K562 (cell line): ENCODE results near the gene HSPA1L. TPM values are rescaled to one million over a fixed set of nuclear protein-coding genes. Genes with fewer than 3 reads are reported as not detected.
A peak's percentile ranks its signal among the peaks of the same experiment; 100 is the strongest.

Experiments used
- ATAC-seq: fragments of 200-7000 bp; cut with Tn5 transposase; 3 replicates; pipeline ENCODE4 v1.9.1; 2020; ENCODE audit warnings: moderate library complexity
- BruUV-seq: library from RNA; stranded (reverse); fragments of 400-500 nt; replicated peaks from 2 replicates; lab custom pipeline; 2021; lab: Mats Ljungman, UMichigan
- CTCF ChIA-PET: fragments of 300-600 bp; formaldehyde crosslinking; extraction: SDS; loops from one replicate; lab custom pipeline; 2021; ENCODE audit warnings: low intra/inter-chr PET ratio; lab: Yijun Ruan, JAX
- POLR2A ChIA-PET: fragments of 300-600, 350-650 bp; sonication (Branson Sonifier 250); formaldehyde crosslinking; extraction: SDS; loops from one replicate; lab custom pipeline; 2021; ENCODE audit warnings: antibody characterized with exemption, inconsistent platforms; lab: Yijun Ruan, JAX
- DNase-seq, 4 experiments: peaks; one replicate each; pipeline versions ENCODE4 v3.0.0 to v3.0.0-alpha.2; 2011 to 2018; ENCODE audit warnings: low spot score in 3 of 4, mixed read lengths in 3 of 4; ENCODE audit errors: extremely low read depth in 1 of 4
- FAIRE-seq: peaks from 2 replicates; lab custom pipeline; 2011; peaks lifted over from hg19 to GRCh38; lab: Jason Lieb, UNC
- H2AFZ ChIP-seq: 2 replicates; pipeline ENCODE4 v1.6.0; 2011; ENCODE audit warnings: low read depth, low read length, control low read depth, inconsistent platforms
- H3K27ac ChIP-seq: fragments of 200-600 bp; 3 replicates; pipeline ENCODE4 v1.8.0; 2011; ENCODE audit warnings: low read depth, mild to moderate bottlenecking, control low read depth, inconsistent platforms, low read length, moderate library complexity, mixed read lengths; ENCODE audit errors: extremely low read depth
- H3K27me3 ChIP-seq, 2 experiments: fragments of 300-600 bp in 1 of 2; 2 replicates in 1 of 2; 3 replicates in 1 of 2; pipeline versions ENCODE4 v1.6.0 to v1.8.0; 2011; ENCODE audit warnings: inconsistent platforms in 2 of 2, low read length in 2 of 2, mild to moderate bottlenecking in 1 of 2, mixed read lengths in 1 of 2, moderate library complexity in 1 of 2; ENCODE audit not compliant: control insufficient read depth in 2 of 2, insufficient read depth in 2 of 2
- H3K36me3 ChIP-seq: fragments of 300-600 bp; 3 replicates; pipeline ENCODE4 v1.8.0; 2011; ENCODE audit warnings: mild to moderate bottlenecking, low read length, inconsistent platforms; ENCODE audit not compliant: control insufficient read depth, insufficient read depth
- H3K4me1 ChIP-seq, 2 experiments: fragments of 200-600 bp in 1 of 2; replicated peaks in 1 of 2; 2 replicates in 1 of 2; 3 replicates in 1 of 2; pipeline versions ENCODE4 v1.5.1 to v1.8.0; 2011; ENCODE audit warnings: inconsistent platforms in 2 of 2, low read length in 2 of 2, mild to moderate bottlenecking in 1 of 2, mixed read lengths in 1 of 2, moderate library complexity in 1 of 2; ENCODE audit not compliant: control insufficient read depth in 2 of 2, insufficient read depth in 2 of 2
- H3K4me2 ChIP-seq: 2 replicates; pipeline ENCODE4 v1.6.1; 2011; ENCODE audit warnings: low read length, control low read depth, inconsistent platforms, mixed read lengths; ENCODE audit not compliant: insufficient read depth
- H3K4me3 ChIP-seq: fragments of 200-600 bp; sonication (generic), shearing (Covaris generic); 2 replicates; pipeline ENCODE4 v1.5.1; 2016; ENCODE audit warnings: control low read depth, inconsistent platforms
- H3K79me2 ChIP-seq: fragments of 200-600 bp; 3 replicates; pipeline ENCODE4 v1.8.0; 2011; ENCODE audit warnings: low read length, inconsistent platforms; ENCODE audit not compliant: control insufficient read depth, insufficient read depth
- H3K9ac ChIP-seq, 2 experiments: 2 replicates each; pipeline versions ENCODE4 v1.6.0 to v1.6.1; 2011; ENCODE audit warnings: low read depth in 2 of 2, low read length in 2 of 2, control low read depth in 1 of 2, inconsistent platforms in 1 of 2, mild to moderate bottlenecking in 1 of 2, mixed read lengths in 1 of 2; ENCODE audit not compliant: insufficient read depth in 1 of 2
- H3K9me1 ChIP-seq: one replicate; pipeline ENCODE4 v1.6.0; 2011; ENCODE audit warnings: inconsistent platforms, mild to moderate bottlenecking, low read length, moderate library complexity; ENCODE audit not compliant: control insufficient read depth, insufficient read depth
- H3K9me3 ChIP-seq: replicated peaks from 2 replicates; pipeline ENCODE4 v1.5.1; 2011; ENCODE audit warnings: low read depth, low read length, inconsistent platforms; ENCODE audit not compliant: control insufficient read depth, insufficient read depth
- H4K20me1 ChIP-seq: replicated peaks from 2 replicates; pipeline ENCODE4 v1.6.1; 2011; ENCODE audit warnings: low read length, inconsistent platforms, mixed read lengths; ENCODE audit not compliant: control insufficient read depth, insufficient read depth
- HCFC1 ChIP-seq: IDR thresholded peaks from 2 replicates; pipeline ENCODE4 v1.6.1; 2012; ENCODE audit warnings: low read depth, low read length, improper control_type of control experiment
- KAT8 ChIP-seq: fragments of 450-650 bp; IDR thresholded peaks from 2 replicates; pipeline ENCODE4 v1.6.1; 2016; ENCODE audit warnings: low read depth, mild to moderate bottlenecking
- NFE2 ChIP-seq: IDR thresholded peaks from 2 replicates; pipeline ENCODE4 v1.6.1; 2014; ENCODE audit warnings: antibody characterized with exemption, low read depth
- PTTG1 ChIP-seq: fragments of 450-650 bp; IDR thresholded peaks from 2 replicates; pipeline ENCODE4 v1.6.1; 2016; ENCODE audit warnings: low read depth, mild to moderate bottlenecking, missing genetic modification characterization, missing compliant biosample characterization
- SAFB ChIP-seq: fragments of 200-400 bp; formaldehyde crosslinking; IDR thresholded peaks from 2 replicates; pipeline ENCODE4 v1.6.1; 2017; ENCODE audit warnings: low read depth, low read length, borderline replicate concordance
- TAL1 ChIP-seq: fragments of 450-650 bp; IDR thresholded peaks from 2 replicates; pipeline ENCODE4 v1.6.1; 2016; ENCODE audit warnings: mild to moderate bottlenecking
- TEAD4 ChIP-seq, 2 experiments: sonication (generic) in 1 of 2; formaldehyde crosslinking in 1 of 2; IDR thresholded peaks; 2 replicates each; pipeline versions ENCODE4 v1.6.1 to v1.8.0; 2012 to 2022; ENCODE audit warnings: borderline replicate concordance in 1 of 2, inconsistent platforms in 1 of 2, low read length in 1 of 2, mild to moderate bottlenecking in 1 of 2, missing genetic modification reagents in 1 of 2
- ZFPM2 ChIP-seq: fragments of 250-450 bp; sonication (Bioruptor Pico); IDR thresholded peaks from 2 replicates; pipeline ENCODE4 v1.5.1; 2022; ENCODE audit warnings: mild to moderate bottlenecking
- WGBS: fragments of 100-300 bp; shearing (Covaris generic); methylation state at CpG from one replicate; pipeline ENCODE4 v1.1.6; 2016; ENCODE audit warnings: low coverage, mixed read lengths; ENCODE audit not compliant: insufficient coverage; ENCODE audit errors: missing lambda C conversion rate; 5-methylcytosine and 5-hydroxymethylcytosine counted together
- in situ Hi-C: fragments of 300-500 bp; cut with MboI; formaldehyde crosslinking; loops from 4 replicates; pipeline ENCODE4 v1.15.0; 2018; ENCODE audit warnings: inconsistent platforms, mixed read lengths
- intact Hi-C: fragments of 100-400 bp; cut with micrococcal nuclease; formaldehyde crosslinking; loops from 2 replicates; pipeline ENCODE4 v1.14.2; 2022
- polyA plus RNA-seq, 8 experiments: library from polyadenylated mRNA; depleted of rRNA in 4 of 8; stranded (reverse) in 5 of 8; unstranded in 3 of 8; fragments of >200 nt; fragmentation: Nextera tagmentation in 2 of 8; fragmentation: Illumina TruSeq in 1 of 8; extraction: Ambion mirVana in 2 of 8; extraction: Trizol in 1 of 8; gene quantifications; 2 replicates each; pipeline versions ENCODE4 v1.2.1 to v1.2.3, GENCODE V29; 2011 to 2014; ENCODE audit warnings: inconsistent platforms in 1 of 8, missing spikeins in 1 of 8
- total RNA-seq, 7 experiments: library from RNA; depleted of rRNA in 6 of 7; stranded (reverse); fragments of >200 nt in 6 of 7; fragmentation: Illumina TruSeq in 2 of 7; extraction: Trizol in 2 of 7; gene quantifications; 2 replicates each; pipeline versions ENCODE4 v1.2.1 to v1.2.3, GENCODE V29; 2011 to 2021; ENCODE audit warnings: low replicate concordance in 1 of 7
- TF ChIP-seq, protein P1 (sequence below): fragments of 450-650 bp; formaldehyde crosslinking; IDR thresholded peaks from 2 replicates; pipeline ENCODE4 v1.4.0; 2022; ENCODE audit warnings: mild to moderate bottlenecking, moderate library complexity
- TF ChIP-seq, protein P2 (sequence below): fragments of 250-450 bp; sonication (Bioruptor Pico); IDR thresholded peaks from 2 replicates; pipeline ENCODE4 v1.9.0; 2021; ENCODE audit warnings: mild to moderate bottlenecking
- TF ChIP-seq, protein P3 (sequence below): IDR thresholded peaks from 2 replicates; pipeline ENCODE4 v1.6.1; 2016; ENCODE audit warnings: missing genetic modification characterization, missing compliant biosample characterization
- TF ChIP-seq, protein P4 (sequence below): fragments of 250-450 bp; sonication (Bioruptor Pico); IDR thresholded peaks from 2 replicates; pipeline ENCODE4 v1.8.0; 2022; ENCODE audit warnings: moderate library complexity, mild to moderate bottlenecking, inconsistent platforms
- TF ChIP-seq, protein P5 (sequence below): IDR thresholded peaks from 2 replicates; pipeline ENCODE4 v1.6.1; 2011; ENCODE audit warnings: borderline replicate concordance, low read depth, mild to moderate bottlenecking, moderate library complexity, low read length; ENCODE audit not compliant: insufficient read depth, poor library complexity, severe bottlenecking

Gene HSPA1L
- total and polyA plus RNA-seq, 9 of the 15 experiments (the other 6 are each of a cell fraction or from before 2014, with no cell fraction given): 0.14 to 2.1 (median 1.3) TPM

DNA sequence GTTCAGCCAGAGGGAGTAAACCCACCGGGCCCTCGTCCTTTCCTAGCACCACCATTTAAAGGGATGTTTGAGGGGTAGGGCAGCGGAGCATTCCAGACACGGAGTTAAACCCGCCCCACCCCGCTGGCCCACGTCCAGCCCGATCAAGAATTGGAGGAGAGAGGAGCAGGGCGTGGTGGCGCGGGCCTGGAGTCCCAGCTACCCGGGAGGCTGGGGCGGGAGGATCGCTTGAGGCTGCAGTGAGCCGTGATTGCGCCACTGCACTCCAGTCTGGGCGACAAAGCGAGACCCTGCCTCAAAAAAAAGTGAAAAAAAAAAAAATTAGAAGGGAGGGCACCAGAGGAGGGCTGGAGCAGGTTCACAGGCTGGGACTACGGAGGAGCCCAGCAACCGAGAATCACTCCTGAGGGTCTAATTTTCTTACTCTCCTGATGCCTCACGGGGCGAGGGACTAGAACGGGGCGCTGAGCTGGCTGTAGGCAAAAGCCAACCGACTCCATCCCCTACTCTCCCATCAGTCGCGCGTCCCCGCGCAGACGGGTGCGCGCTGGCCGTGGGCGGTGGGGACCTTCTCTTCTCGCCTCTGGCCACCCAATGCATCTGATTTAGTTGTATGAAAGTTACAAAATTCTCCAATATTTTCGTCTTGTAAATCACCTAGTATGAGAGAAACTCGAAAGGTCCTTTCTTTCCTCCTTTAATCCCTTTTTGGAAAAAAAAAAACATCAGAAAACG, 6.4 kb upstream of the HSPA1L start:
- Histone ChIP-seq H3K4me1 (peaks cover 47 to 56% of the 10 kb centered on the region in 2 experiments), H3K4me2 (peak overlapping the region; percentile 84), H3K4me3 (peak overlapping the region; percentile 59), H3K79me2 (peaks cover 67% of the 10 kb centered on the region), H3K9ac (peak overlapping the region; percentile 69 to 92), H3K27me3 (no peaks in the 10 kb centered on the region), H2AFZ (peak overlapping the region; percentile 90), H3K27ac (peak overlapping the region; percentile 99), H4K20me1 (peaks cover 16% of the 10 kb centered on the region), H3K9me1 (no peaks in the 10 kb centered on the region), H3K36me3 (peaks cover 23% of the 10 kb centered on the region), H3K9me3 (no peaks in the 10 kb centered on the region)
- ChIA-PET CTCF (no interaction called here), POLR2A (interaction anchor here (0.8 to 6.4 kb wide), 20 partner anchors 8 to 1150 kb away, joined by 3 to 93 read pairs (median 6); partner anchors contain the start of genes BAG6, CSNK2B, DDAH2 and GPANK1)
- TSS peak; percentile 74 for BruUV-seq
- WGBS: 2% methylated on average over 39 of the region's 39 CpGs
- FAIRE-seq: no peak
- ATAC-seq: peak; percentile 64
- DNase-seq: peak; percentile 70 to 92 (median 76)
- in situ Hi-C loops: no loop called here
- intact Hi-C loops: loop anchor here (10.0 kb wide), 1 partner anchor 353 kb away; the partner anchor contains the start of genes AGPAT1 and RNF5
- no peak for TF ChIP-seq PTTG1 (tag)
- no peak for TF ChIP-seq ZFPM2
- TF ChIP-seq, protein P1, sequence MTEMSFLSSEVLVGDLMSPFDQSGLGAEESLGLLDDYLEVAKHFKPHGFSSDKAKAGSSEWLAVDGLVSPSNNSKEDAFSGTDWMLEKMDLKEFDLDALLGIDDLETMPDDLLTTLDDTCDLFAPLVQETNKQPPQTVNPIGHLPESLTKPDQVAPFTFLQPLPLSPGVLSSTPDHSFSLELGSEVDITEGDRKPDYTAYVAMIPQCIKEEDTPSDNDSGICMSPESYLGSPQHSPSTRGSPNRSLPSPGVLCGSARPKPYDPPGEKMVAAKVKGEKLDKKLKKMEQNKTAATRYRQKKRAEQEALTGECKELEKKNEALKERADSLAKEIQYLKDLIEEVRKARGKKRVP (CRISPR knock-in tag): no peak
- TF ChIP-seq TAL1: no peak
- TF ChIP-seq KAT8: no peak
- TF ChIP-seq, protein P2, sequence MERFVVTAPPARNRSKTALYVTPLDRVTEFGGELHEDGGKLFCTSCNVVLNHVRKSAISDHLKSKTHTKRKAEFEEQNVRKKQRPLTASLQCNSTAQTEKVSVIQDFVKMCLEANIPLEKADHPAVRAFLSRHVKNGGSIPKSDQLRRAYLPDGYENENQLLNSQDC (CRISPR knock-in tag): no peak
- no peak for TF ChIP-seq SAFB
- TF ChIP-seq, protein P3, sequence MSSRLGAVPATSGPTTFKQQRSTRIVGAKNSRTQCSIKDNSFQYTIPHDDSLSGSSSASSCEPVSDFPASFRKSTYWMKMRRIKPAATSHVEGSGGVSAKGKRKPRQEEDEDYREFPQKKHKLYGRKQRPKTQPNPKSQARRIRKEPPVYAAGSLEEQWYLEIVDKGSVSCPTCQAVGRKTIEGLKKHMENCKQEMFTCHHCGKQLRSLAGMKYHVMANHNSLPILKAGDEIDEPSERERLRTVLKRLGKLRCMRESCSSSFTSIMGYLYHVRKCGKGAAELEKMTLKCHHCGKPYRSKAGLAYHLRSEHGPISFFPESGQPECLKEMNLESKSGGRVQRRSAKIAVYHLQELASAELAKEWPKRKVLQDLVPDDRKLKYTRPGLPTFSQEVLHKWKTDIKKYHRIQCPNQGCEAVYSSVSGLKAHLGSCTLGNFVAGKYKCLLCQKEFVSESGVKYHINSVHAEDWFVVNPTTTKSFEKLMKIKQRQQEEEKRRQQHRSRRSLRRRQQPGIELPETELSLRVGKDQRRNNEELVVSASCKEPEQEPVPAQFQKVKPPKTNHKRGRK (tag): 0 out of 2 replicates have a peak, but pooled peaks have one; percentile 13
- TF ChIP-seq HCFC1: no peak; the same call in 1 of the 2 replicates
- TF ChIP-seq, protein P4, sequence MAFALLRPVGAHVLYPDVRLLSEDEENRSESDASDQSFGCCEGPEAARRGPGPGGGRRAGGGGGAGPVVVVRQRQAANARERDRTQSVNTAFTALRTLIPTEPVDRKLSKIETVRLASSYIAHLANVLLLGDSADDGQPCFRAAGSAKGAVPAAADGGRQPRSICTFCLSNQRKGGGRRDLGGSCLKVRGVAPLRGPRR (CRISPR knock-in tag): no peak
- TF ChIP-seq, protein P5, sequence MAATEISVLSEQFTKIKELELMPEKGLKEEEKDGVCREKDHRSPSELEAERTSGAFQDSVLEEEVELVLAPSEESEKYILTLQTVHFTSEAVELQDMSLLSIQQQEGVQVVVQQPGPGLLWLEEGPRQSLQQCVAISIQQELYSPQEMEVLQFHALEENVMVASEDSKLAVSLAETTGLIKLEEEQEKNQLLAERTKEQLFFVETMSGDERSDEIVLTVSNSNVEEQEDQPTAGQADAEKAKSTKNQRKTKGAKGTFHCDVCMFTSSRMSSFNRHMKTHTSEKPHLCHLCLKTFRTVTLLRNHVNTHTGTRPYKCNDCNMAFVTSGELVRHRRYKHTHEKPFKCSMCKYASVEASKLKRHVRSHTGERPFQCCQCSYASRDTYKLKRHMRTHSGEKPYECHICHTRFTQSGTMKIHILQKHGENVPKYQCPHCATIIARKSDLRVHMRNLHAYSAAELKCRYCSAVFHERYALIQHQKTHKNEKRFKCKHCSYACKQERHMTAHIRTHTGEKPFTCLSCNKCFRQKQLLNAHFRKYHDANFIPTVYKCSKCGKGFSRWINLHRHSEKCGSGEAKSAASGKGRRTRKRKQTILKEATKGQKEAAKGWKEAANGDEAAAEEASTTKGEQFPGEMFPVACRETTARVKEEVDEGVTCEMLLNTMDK: no peak
- peak; percentile 2 for TF ChIP-seq TEAD4 (IDR thresholded peaks at IDR 0.05; ENCODE audit: low read length)
- no peak for TF ChIP-seq TEAD4 (CRISPR knock-in tag; IDR thresholded peaks at IDR 0.05; ENCODE audit: borderline replicate concordance)
- TF ChIP-seq NFE2: no peak
